H54 (cell line): ENCODE results near the gene CD19.

Source experiments
- DNase-seq: peaks from one replicate; pipeline ENCODE4 v3.0.0; 2011; ENCODE audit warnings: low spot score, mixed read lengths; ENCODE audit not compliant: insufficient read length
- FAIRE-seq: peaks from 3 replicates; lab custom pipeline; 2011; peaks lifted over from hg19 to GRCh38; lab: Jason Lieb, UNC
- POLR2A ChIP-seq: IDR thresholded peaks from 2 replicates; pipeline ENCODE4 v1.6.1; 2011; ENCODE audit warnings: low read depth, mild to moderate bottlenecking, low read length

Gene CD19

GRCh38 chr16:28986046-28986445 is 54.3 kb downstream of the CD19 start:
- DNase-seq (no peak), FAIRE-seq (no peak)
- no peak for TF ChIP-seq POLR2A

DNA sequence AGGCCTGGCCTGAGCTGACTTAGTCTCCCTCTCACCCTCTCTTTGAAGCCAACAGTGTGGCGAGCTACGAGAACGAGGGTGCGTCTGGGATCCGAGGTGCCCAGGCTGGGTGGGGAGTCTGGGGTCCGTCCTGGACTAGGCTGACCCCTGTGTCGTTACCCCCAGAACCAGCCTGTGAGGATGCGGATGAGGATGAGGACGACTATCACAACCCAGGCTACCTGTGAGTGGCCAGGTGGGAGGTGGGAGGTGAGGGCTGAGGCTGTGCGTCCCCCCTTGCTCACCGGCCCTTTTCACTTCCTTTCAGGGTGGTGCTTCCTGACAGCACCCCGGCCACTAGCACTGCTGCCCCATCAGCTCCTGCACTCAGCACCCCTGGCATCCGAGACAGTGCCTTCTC is 54.7 kb downstream of the CD19 start:
- no peak for TF ChIP-seq POLR2A
- DNase-seq (no peak), FAIRE-seq (no peak)

- no peak for TF ChIP-seq POLR2A
- no peak for FAIRE-seq
- no peak for DNase-seq
Observed at GRCh38 chr16:28987170-28987853, 55.5 kb downstream of the CD19 start.
